ENCODE results near the gene NRBP1.

Gene NRBP1

DNA sequence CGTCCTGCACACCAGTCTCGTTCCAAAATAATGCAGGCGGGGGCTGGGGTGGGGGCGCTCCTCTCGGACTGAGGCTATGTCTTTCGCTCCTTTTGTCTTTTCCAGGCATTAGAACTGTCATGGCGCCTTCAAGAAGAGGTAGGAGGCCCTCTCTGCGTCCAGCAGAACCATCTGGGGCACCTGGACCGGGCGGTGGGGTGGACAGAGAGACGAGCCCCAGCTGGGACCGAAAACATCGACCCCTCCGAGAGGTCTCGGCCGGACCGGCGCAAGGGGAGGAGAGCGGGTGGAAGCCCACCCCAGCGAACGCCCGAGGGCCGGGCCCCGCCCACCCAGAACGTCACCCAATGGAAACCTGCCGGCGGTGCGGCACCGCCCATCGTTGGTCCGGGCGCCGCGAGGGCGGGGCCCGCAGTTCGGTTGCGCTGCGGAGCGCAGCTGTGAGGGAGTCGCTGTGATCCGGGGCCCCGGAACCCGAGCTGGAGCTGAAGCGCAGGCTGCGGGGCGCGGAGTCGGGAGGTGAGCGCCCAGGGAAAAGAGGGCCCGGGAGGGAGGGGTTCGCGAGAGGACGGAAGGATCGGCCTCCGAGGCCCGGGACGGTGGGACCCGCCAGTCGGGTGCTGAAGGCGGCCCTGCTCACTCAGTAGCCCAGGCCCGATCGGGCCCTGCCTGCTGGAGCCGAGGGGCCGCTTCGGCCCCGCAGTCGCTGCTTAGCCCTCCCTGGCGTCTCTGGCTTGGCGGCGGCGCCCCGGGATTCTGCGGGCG is at the start of gene NRBP1:
TSS of gene NRBP1 (plus strand) at position 419 of the 765 bp plus-strand sequence. CDS start 4,643 bp downstream, outside the sequence.
- peak within 1 kb of the TSS; percentile 86 for H3K4me2 ChIP-seq (ENCODE audit: low read depth, low read length, poor library complexity, severe bottlenecking)
- no peaks in the 10 kb centered on the region for H3K36me3 ChIP-seq (ENCODE audit: low read length)
- H3K79me2 ChIP-seq (ENCODE audit: insufficient read depth, low read length): peaks cover 29% of the 10 kb centered on the region
- peak within 1 kb of the TSS; percentile 81 for H2AFZ ChIP-seq (ENCODE audit: low read depth, low read length, severe bottlenecking)
- H3K27ac ChIP-seq (ENCODE audit: low read depth, low read length): peak within 1 kb of the TSS; percentile 75
- peak within 1 kb of the TSS; percentile 86 for H3K9ac ChIP-seq (ENCODE audit: low read length)
- H3K9me3 ChIP-seq (ENCODE audit: insufficient read depth, low read length): no peaks in the 10 kb centered on the region
- TF ChIP-seq, protein P1, sequence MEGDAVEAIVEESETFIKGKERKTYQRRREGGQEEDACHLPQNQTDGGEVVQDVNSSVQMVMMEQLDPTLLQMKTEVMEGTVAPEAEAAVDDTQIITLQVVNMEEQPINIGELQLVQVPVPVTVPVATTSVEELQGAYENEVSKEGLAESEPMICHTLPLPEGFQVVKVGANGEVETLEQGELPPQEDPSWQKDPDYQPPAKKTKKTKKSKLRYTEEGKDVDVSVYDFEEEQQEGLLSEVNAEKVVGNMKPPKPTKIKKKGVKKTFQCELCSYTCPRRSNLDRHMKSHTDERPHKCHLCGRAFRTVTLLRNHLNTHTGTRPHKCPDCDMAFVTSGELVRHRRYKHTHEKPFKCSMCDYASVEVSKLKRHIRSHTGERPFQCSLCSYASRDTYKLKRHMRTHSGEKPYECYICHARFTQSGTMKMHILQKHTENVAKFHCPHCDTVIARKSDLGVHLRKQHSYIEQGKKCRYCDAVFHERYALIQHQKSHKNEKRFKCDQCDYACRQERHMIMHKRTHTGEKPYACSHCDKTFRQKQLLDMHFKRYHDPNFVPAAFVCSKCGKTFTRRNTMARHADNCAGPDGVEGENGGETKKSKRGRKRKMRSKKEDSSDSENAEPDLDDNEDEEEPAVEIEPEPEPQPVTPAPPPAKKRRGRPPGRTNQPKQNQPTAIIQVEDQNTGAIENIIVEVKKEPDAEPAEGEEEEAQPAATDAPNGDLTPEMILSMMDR (IDR thresholded peaks at IDR 0.05; ENCODE audit: insufficient read depth, low read length, poor library complexity, severe bottlenecking): no peak
- TF ChIP-seq EZH2phosphoT487 (conservative IDR thresholded peaks at IDR 0.05; ENCODE audit: low read length): no peak
- peaks cover 11% of the 10 kb centered on the region for H3F3A ChIP-seq (ENCODE audit: insufficient read depth)
- no peaks in the 10 kb centered on the region for H3K9me2 ChIP-seq (replicated peaks; ENCODE audit: insufficient read depth, low read length)
- no peaks in the 10 kb centered on the region for H3K27me3 ChIP-seq (ENCODE audit: low read length)
- H3K4me3 ChIP-seq (ENCODE audit: insufficient read depth, low read length, poor library complexity, severe bottlenecking): peak within 1 kb of the TSS; percentile 74
- no peaks in the 10 kb centered on the region for H4K20me1 ChIP-seq (ENCODE audit: low read depth, low read length)

DNA sequence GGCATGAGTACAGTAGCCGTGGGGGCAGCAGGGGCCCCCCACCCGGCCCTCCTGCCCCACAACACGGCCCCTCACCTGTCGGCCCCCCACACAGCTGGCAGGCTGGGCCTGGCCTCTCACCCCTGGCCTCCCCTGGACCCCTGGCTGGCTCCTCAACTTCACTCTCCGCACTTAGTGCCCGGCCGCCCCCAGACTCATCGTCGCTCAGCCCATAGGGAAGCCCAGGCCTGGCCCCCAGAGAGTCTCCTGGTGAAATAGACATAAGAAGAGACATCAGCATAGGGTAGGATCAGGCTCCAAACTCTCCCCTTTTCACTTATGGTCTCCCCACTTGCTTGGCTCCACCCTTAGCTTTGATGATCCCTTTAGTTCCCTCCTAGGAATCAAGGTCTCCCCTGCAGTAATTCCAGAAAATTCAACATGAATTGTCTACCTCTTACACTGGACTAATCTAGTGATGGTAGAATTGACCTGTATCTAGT is 49.6 kb upstream of the NRBP1 start:
- Histone ChIP-seq H3K9me3 (ENCODE audit: insufficient read depth, low read length) (no peaks in the 10 kb centered on the region), H4K20me1 (ENCODE audit: low read depth, low read length) (no peaks in the 10 kb centered on the region), H3K36me3 (ENCODE audit: low read length) (peaks cover 2% of the 10 kb centered on the region; the same call in 1 of the 2 replicates), H3K27ac (ENCODE audit: low read depth, low read length) (peak overlapping the region; percentile 75; the same call in 1 of the 2 replicates), H3K79me2 (ENCODE audit: insufficient read depth, low read length) (0 out of 2 replicates have a peak, but pooled peaks cover 7% of the 10 kb centered on the region), H3K4me3 (ENCODE audit: insufficient read depth, low read length, poor library complexity, severe bottlenecking) (no peak overlapping the region), H3K9me2 (replicated peaks; ENCODE audit: insufficient read depth, low read length) (no peaks in the 10 kb centered on the region), H3K9ac (ENCODE audit: low read length) (peak overlapping the region; percentile 78; the same call in 1 of the 2 replicates), H3K4me2 (ENCODE audit: low read depth, low read length, poor library complexity, severe bottlenecking) (peak overlapping the region; percentile 80), H3F3A (ENCODE audit: insufficient read depth) (peaks cover 30% of the 10 kb centered on the region), H2AFZ (ENCODE audit: low read depth, low read length, severe bottlenecking) (no peak overlapping the region), H3K27me3 (ENCODE audit: low read length) (no peaks in the 10 kb centered on the region)
- TF ChIP-seq, protein P1 (IDR thresholded peaks at IDR 0.05; ENCODE audit: insufficient read depth, low read length, poor library complexity, severe bottlenecking): no peak
- TF ChIP-seq EZH2phosphoT487 (conservative IDR thresholded peaks at IDR 0.05; ENCODE audit: low read length): no peak

DNA sequence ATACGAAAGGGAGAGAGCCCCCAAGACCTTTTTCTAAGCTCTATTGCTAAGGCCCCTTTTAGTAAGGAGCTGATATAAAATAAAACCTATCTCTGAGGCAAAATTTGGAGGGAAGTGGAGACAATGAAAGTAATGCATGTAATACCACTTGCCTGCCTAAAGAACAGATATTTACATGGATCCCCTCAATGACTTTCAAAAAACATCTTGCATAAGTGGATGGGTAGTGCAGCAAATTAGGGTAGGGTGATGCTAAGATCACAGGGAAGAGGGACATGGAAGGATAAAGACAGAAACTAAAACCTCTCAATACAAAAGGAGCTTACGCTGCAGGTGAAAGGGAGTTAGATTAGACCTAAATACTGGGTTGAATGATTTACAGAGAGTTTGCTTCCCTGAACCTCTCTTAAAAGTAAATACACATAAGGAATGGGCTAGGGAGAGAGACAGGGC is 49.0 kb upstream of the NRBP1 start:
- Histone ChIP-seq H3K9me2 (replicated peaks; ENCODE audit: insufficient read depth, low read length) (no peaks in the 10 kb centered on the region), H3K4me3 (ENCODE audit: insufficient read depth, low read length, poor library complexity, severe bottlenecking) (peak overlapping the region; percentile 81), H4K20me1 (ENCODE audit: low read depth, low read length) (no peaks in the 10 kb centered on the region), H3F3A (ENCODE audit: insufficient read depth) (peaks cover 30% of the 10 kb centered on the region), H3K79me2 (ENCODE audit: insufficient read depth, low read length) (0 out of 2 replicates have a peak, but pooled peaks cover 7% of the 10 kb centered on the region), H3K27me3 (ENCODE audit: low read length) (no peaks in the 10 kb centered on the region), H3K36me3 (ENCODE audit: low read length) (peaks cover 6% of the 10 kb centered on the region; the same call in 1 of the 2 replicates), H3K27ac (ENCODE audit: low read depth, low read length) (peak overlapping the region; percentile 75), H3K9ac (ENCODE audit: low read length) (peak overlapping the region; percentile 78), H2AFZ (ENCODE audit: low read depth, low read length, severe bottlenecking) (no peak overlapping the region), H3K9me3 (ENCODE audit: insufficient read depth, low read length) (no peaks in the 10 kb centered on the region), H3K4me2 (ENCODE audit: low read depth, low read length, poor library complexity, severe bottlenecking) (peak overlapping the region; percentile 80)
- TF ChIP-seq EZH2phosphoT487 (conservative IDR thresholded peaks at IDR 0.05; ENCODE audit: low read length): no peak
- TF ChIP-seq, protein P1 (IDR thresholded peaks at IDR 0.05; ENCODE audit: insufficient read depth, low read length, poor library complexity, severe bottlenecking): no peak

All from SU-DHL-6 (cell line).